HG02763 (cell line): Measurements from ENCODE around the gene MYPOP.
"Not testable (repeated sequence)": the region's sequence is repeated elsewhere in the genome, so short reads cannot be mapped to it uniquely, and the experiment has no call there.

Source experiments
- ATAC-seq: cut with Tn5 transposase; IDR thresholded peaks from one replicate; pipeline ENCODE4 v1.9.1; 2021; ENCODE audit warnings: mild to moderate bottlenecking, moderate library complexity; ENCODE audit not compliant: unreplicated experiment

MYPOP gene

GRCh38 chr19:45908956-45909355 lies 6.5 kb upstream of the MYPOP start:
- no peak for ATAC-seq

GRCh38 chr19:45906221-45906620 lies 3.8 kb upstream of the MYPOP start:
- no peak for ATAC-seq

- ATAC-seq = no peak
These were observed 2.6 kb upstream of the MYPOP start for GRCh38 chr19:45905011-45905410.

GRCh38 chr19:45902651-45903625 lies 525 bp upstream of the MYPOP start:
- ATAC-seq = peak; percentile 87

GRCh38 chr19:45901432-45901911 lies 941 bp downstream of the MYPOP start:
- no peak for ATAC-seq

- no peak for ATAC-seq
These were observed 1.5 kb downstream of the MYPOP start for GRCh38 chr19:45900738-45901431.

- ATAC-seq = no peak
These were observed 2.4 kb downstream of the MYPOP start for GRCh38 chr19:45899919-45900589.

- no peak for ATAC-seq
These were observed 3.2 kb downstream of the MYPOP start for GRCh38 chr19:45899253-45899652.

GRCh38 chr19:45897261-45897812 lies 5.1 kb downstream of the MYPOP start:
- ATAC-seq = no peak

GRCh38 chr19:45895983-45896599 lies 6.3 kb downstream of the MYPOP start:
- ATAC-seq = not testable (repeated sequence)

GRCh38 chr19:45895519-45895972 lies 6.9 kb downstream of the MYPOP start:
- ATAC-seq = no peak

- ATAC-seq = no peak
These were observed 11.5 kb downstream of the MYPOP start for GRCh38 chr19:45890877-45891276.

GRCh38 chr19:45889210-45889885 lies 13.1 kb downstream of the MYPOP start:
- no peak for ATAC-seq

GRCh38 chr19:45887200-45887710 lies 15.2 kb downstream of the MYPOP start:
- no peak for ATAC-seq

- peak; percentile 50 for ATAC-seq
These were observed 15.8 kb downstream of the MYPOP start for GRCh38 chr19:45886427-45887199.

GRCh38 chr19:45885556-45886426 lies 16.6 kb downstream of the MYPOP start, which contains the start of gene IRF2BP1:
Gene IRF2BP1, minus strand, starts transcription at chr19:45886141. Its CDS starts 367 bp downstream, at chr19:45885774.
- peak; percentile 37 for ATAC-seq

GRCh38 chr19:45884682-45885555 lies 17.5 kb downstream of the MYPOP start:
- ATAC-seq = peak; percentile 4
